ENCODE measurements around the gene TMTC4. TPM values are rescaled to one million over a fixed set of nuclear protein-coding genes. Genes with fewer than 3 reads are reported as not detected.
"Not testable (repeated sequence)": the region's sequence is repeated elsewhere in the genome, so short reads cannot be mapped to it uniquely, and the experiment has no call there.

TMTC4 gene
- total RNA-seq, 2 experiments from 2014 or later, result 15.7 to 19.8 TPM

GRCh38 chr13:100625447-100625846 is 49.1 kb downstream of the TMTC4 start:
- Histone ChIP-seq H2AFZ (ENCODE audit: low read length) (no peak overlapping the region), H3K36me3 (ENCODE audit: insufficient read depth, low read length) (no peaks in the 10 kb centered on the region), H3K9me2 (ENCODE audit: insufficient read depth, low read length) (no peaks in the 10 kb centered on the region), H3K4me1 (ENCODE audit: insufficient read depth, low read length, poor library complexity, severe bottlenecking) (no peaks in the 10 kb centered on the region), H3K4me3 (ENCODE audit: low read depth, low read length, poor library complexity, severe bottlenecking) (no peak overlapping the region), H3K9me3 (ENCODE audit: low read length) (no peaks in the 10 kb centered on the region), H3K4me2 (ENCODE audit: low read length) (no peak overlapping the region), H4K20me1 (ENCODE audit: insufficient read depth, low read length) (no peaks in the 10 kb centered on the region), H3K27ac (ENCODE audit: low read depth, low read length, poor library complexity, severe bottlenecking) (no peak overlapping the region), H3K79me2 (ENCODE audit: insufficient read depth, low read depth, low read length) (no peaks in the 10 kb centered on the region)
- no TSS peak for BruUV-seq (replicated peaks)
- intact Hi-C loops (cut with micrococcal nuclease; ENCODE audit: unreplicated experiment), result no loop called here
- DNase-seq (ENCODE audit: low spot score), result no peak
- POLR2A ChIA-PET, result interaction anchor here (1.1 kb wide), 1 partner anchor 51 kb away, joined by 3 read pairs; no protein-coding TSS in a partner anchor
- CTCF ChIA-PET (ENCODE audit: unreplicated experiment), result no interaction called here
- TF ChIP-seq CTCF (conservative IDR thresholded peaks at IDR 0.05; ENCODE audit: low read length) (no peak), EZH2phosphoT487 (IDR thresholded peaks at IDR 0.05; ENCODE audit: borderline replicate concordance, low read depth, low read length) (no peak)

GRCh38 chr13:100620792-100621191 is 53.8 kb downstream of the TMTC4 start:
- H3K9me3 ChIP-seq (ENCODE audit: low read length), result no peaks in the 10 kb centered on the region
- H3K4me1 ChIP-seq (ENCODE audit: insufficient read depth, low read length, poor library complexity, severe bottlenecking), result no peaks in the 10 kb centered on the region
- BruUV-seq (replicated peaks), result no TSS peak
- no peaks in the 10 kb centered on the region for H3K79me2 ChIP-seq (ENCODE audit: insufficient read depth, low read depth, low read length)
- no peaks in the 10 kb centered on the region for H3K9me2 ChIP-seq (ENCODE audit: insufficient read depth, low read length)
- no peak for DNase-seq (ENCODE audit: low spot score)
- no peak overlapping the region for H3K4me2 ChIP-seq (ENCODE audit: low read length)
- H3K4me3 ChIP-seq (ENCODE audit: low read depth, low read length, poor library complexity, severe bottlenecking), result no peak overlapping the region
- TF ChIP-seq CTCF (conservative IDR thresholded peaks at IDR 0.05; ENCODE audit: low read length), result no peak
- TF ChIP-seq EZH2phosphoT487 (IDR thresholded peaks at IDR 0.05; ENCODE audit: borderline replicate concordance, low read depth, low read length), result no peak
- no peaks in the 10 kb centered on the region for H4K20me1 ChIP-seq (ENCODE audit: insufficient read depth, low read length)
- intact Hi-C loops (cut with micrococcal nuclease; ENCODE audit: unreplicated experiment), result no loop called here
- no peaks in the 10 kb centered on the region for H3K36me3 ChIP-seq (ENCODE audit: insufficient read depth, low read length)
- H3K27ac ChIP-seq (ENCODE audit: low read depth, low read length, poor library complexity, severe bottlenecking), result no peak overlapping the region
- ChIA-PET CTCF (ENCODE audit: unreplicated experiment) (no interaction called here), POLR2A (no interaction called here)
- no peak overlapping the region for H2AFZ ChIP-seq (ENCODE audit: low read length)

GRCh38 chr13:100619940-100620339 is 54.7 kb downstream of the TMTC4 start:
- H3K4me1 ChIP-seq (ENCODE audit: insufficient read depth, low read length, poor library complexity, severe bottlenecking), result no peaks in the 10 kb centered on the region
- H3K4me2 ChIP-seq (ENCODE audit: low read length), result no peak overlapping the region
- TF ChIP-seq EZH2phosphoT487 (IDR thresholded peaks at IDR 0.05; ENCODE audit: borderline replicate concordance, low read depth, low read length) (no peak), CTCF (conservative IDR thresholded peaks at IDR 0.05; ENCODE audit: low read length) (no peak)
- POLR2A ChIA-PET, result no interaction called here
- no peaks in the 10 kb centered on the region for H3K36me3 ChIP-seq (ENCODE audit: insufficient read depth, low read length)
- H4K20me1 ChIP-seq (ENCODE audit: insufficient read depth, low read length), result no peaks in the 10 kb centered on the region
- intact Hi-C loops (cut with micrococcal nuclease; ENCODE audit: unreplicated experiment), result no loop called here
- no peak overlapping the region for H3K4me3 ChIP-seq (ENCODE audit: low read depth, low read length, poor library complexity, severe bottlenecking)
- no peak for DNase-seq (ENCODE audit: low spot score)
- CTCF ChIA-PET (ENCODE audit: unreplicated experiment), result no interaction called here
- no peak overlapping the region for H2AFZ ChIP-seq (ENCODE audit: low read length)
- H3K79me2 ChIP-seq (ENCODE audit: insufficient read depth, low read depth, low read length), result no peaks in the 10 kb centered on the region
- no peaks in the 10 kb centered on the region for H3K9me3 ChIP-seq (ENCODE audit: low read length)
- no TSS peak for BruUV-seq (replicated peaks)
- H3K9me2 ChIP-seq (ENCODE audit: insufficient read depth, low read length), result no peaks in the 10 kb centered on the region
- no peak overlapping the region for H3K27ac ChIP-seq (ENCODE audit: low read depth, low read length, poor library complexity, severe bottlenecking)

GRCh38 chr13:100618897-100619296 is 55.7 kb downstream of the TMTC4 start:
- H3K4me3 ChIP-seq (ENCODE audit: low read depth, low read length, poor library complexity, severe bottlenecking); H3K9me3 ChIP-seq (ENCODE audit: low read length); intact Hi-C loops (cut with micrococcal nuclease; ENCODE audit: unreplicated experiment); DNase-seq (ENCODE audit: low spot score); H3K4me2 ChIP-seq (ENCODE audit: low read length); H3K79me2 ChIP-seq (ENCODE audit: insufficient read depth, low read depth, low read length); H4K20me1 ChIP-seq (ENCODE audit: insufficient read depth, low read length); POLR2A ChIA-PET; H3K4me1 ChIP-seq (ENCODE audit: insufficient read depth, low read length, poor library complexity, severe bottlenecking); H3K9me2 ChIP-seq (ENCODE audit: insufficient read depth, low read length); H3K27ac ChIP-seq (ENCODE audit: low read depth, low read length, poor library complexity, severe bottlenecking); H2AFZ ChIP-seq (ENCODE audit: low read length); H3K36me3 ChIP-seq (ENCODE audit: insufficient read depth, low read length); CTCF ChIA-PET (ENCODE audit: unreplicated experiment); BruUV-seq (replicated peaks): not testable (repeated sequence)
